Upper lobe of left lung (tissue), 6 donors: Measurements from ENCODE around the gene TRAPPC3. TPM values are rescaled to one million over a fixed set of nuclear protein-coding genes. Genes with fewer than 3 reads are reported as not detected.

Source experiments
- ATAC-seq, 2 donors: fragments of 200-7000 bp; cut with Tn5 transposase; one replicate each; pipeline ENCODE4 v1.9.1; 2022; ENCODE audit warnings: mild to moderate bottlenecking in 2 of 2, moderate library complexity in 2 of 2; ENCODE audit not compliant: low FRiP score in 2 of 2
- DNase-seq, 2 donors: peaks; one replicate each; pipeline ENCODE4 v3.0.0-alpha.2; 2019 to 2020
- H3K27ac ChIP-seq, 4 donors: fragments of 200-600 bp; sonication (generic); one replicate each; pipeline ENCODE4 v1.5.1; 2016 to 2019
- H3K27me3 ChIP-seq, 4 donors: fragments of 200-600 bp; sonication (generic); one replicate each; pipeline ENCODE4 v1.5.1; 2017 to 2019
- H3K36me3 ChIP-seq, 4 donors: fragments of 200-600 bp; sonication (generic); one replicate each; pipeline ENCODE4 v1.5.1; 2016 to 2019
- H3K4me1 ChIP-seq, 4 donors: fragments of 200-600 bp; sonication (generic); one replicate each; pipeline ENCODE4 v1.5.1; 2018 to 2019
- H3K4me3 ChIP-seq, 4 donors: fragments of 200-600 bp; sonication (generic); one replicate each; pipeline ENCODE4 v1.5.1; 2017 to 2019; ENCODE audit warnings: mild to moderate bottlenecking in 2 of 4, moderate library complexity in 1 of 4
- H3K9me3 ChIP-seq, 4 donors: fragments of 200-600 bp; sonication (generic); one replicate each; pipeline ENCODE4 v1.5.1; 2018 to 2019
- EP300 ChIP-seq, 4 donors: sonication (generic); formaldehyde crosslinking; IDR thresholded peaks; one replicate each; pipeline ENCODE4 v1.5.1; 2017; ENCODE audit warnings: antibody characterized with exemption in 4 of 4, control low read depth in 2 of 4
- POLR2A ChIP-seq, 4 donors: fragments of 450-650 bp; IDR thresholded peaks; one replicate each; pipeline ENCODE4 v1.5.1; 2016 to 2017; ENCODE audit warnings: antibody characterized with exemption in 4 of 4, mild to moderate bottlenecking in 2 of 4
- POLR2AphosphoS5 ChIP-seq, 2 donors: sonication (generic); formaldehyde crosslinking; IDR thresholded peaks; one replicate each; pipeline ENCODE4 v1.5.1; 2017; ENCODE audit warnings: antibody characterized with exemption in 2 of 2
- WGBS, 2 donors: methylation state at CpG; one replicate each; pipeline ENCODE4 v1.1.5; 2017 to 2018; 5-methylcytosine and 5-hydroxymethylcytosine counted together
- total RNA-seq, 6 donors: library from RNA; depleted of rRNA in 4 of 6; stranded (reverse); fragments of >200 nt in 4 of 6; gene quantifications; one replicate each; pipeline versions ENCODE4 v1.1.0 to v1.2.1, GENCODE V29; 2016 to 2021
- TF ChIP-seq, protein P1 (sequence below), 6 experiments: fragments of 450-650 bp in 4 of 6; fragments of 200-600 bp in 2 of 6; sonication (generic) in 2 of 6; IDR thresholded peaks; one replicate each; pipeline ENCODE4 v1.5.1; 2016 to 2019; ENCODE audit warnings: antibody characterized with exemption in 6 of 6
- donor health status: DM: no; HTN: no; CAD: no; lungs with moderate emphysema.
- donor health status: DM: no; HTN: yes; CAD: no; lungs with severe emphysema.

Gene TRAPPC3
- total RNA-seq, 6 donors from 2014 or later, result 65.8 to 120 (median 75.5) TPM

DNA sequence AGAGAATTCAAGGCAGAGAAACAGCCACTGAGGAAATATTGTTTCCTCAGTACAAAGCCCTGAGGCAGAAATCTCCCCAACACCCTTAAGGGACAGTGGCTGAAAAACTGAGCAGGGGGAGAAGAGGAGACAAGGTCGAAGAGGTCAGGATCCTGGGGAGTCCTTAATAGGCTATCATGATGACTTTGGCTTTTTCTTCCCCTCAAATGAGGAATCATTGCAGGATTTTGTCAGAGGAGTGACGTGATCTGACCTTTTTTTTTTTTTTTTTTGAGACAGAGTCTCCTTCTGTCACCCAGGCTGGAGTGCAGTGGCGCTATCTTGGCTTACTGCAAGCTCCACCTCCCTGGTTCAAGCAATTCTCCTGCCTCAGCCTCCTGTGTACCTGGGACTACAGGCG is 16.9 kb upstream of the TRAPPC3 start:
- no peak for TF ChIP-seq EP300 (IDR thresholded peaks at IDR 0.05)
- no peak for TF ChIP-seq POLR2AphosphoS5 (IDR thresholded peaks at IDR 0.05)
- no peak for TF ChIP-seq POLR2A (IDR thresholded peaks at IDR 0.05)
- TF ChIP-seq, protein P1, sequence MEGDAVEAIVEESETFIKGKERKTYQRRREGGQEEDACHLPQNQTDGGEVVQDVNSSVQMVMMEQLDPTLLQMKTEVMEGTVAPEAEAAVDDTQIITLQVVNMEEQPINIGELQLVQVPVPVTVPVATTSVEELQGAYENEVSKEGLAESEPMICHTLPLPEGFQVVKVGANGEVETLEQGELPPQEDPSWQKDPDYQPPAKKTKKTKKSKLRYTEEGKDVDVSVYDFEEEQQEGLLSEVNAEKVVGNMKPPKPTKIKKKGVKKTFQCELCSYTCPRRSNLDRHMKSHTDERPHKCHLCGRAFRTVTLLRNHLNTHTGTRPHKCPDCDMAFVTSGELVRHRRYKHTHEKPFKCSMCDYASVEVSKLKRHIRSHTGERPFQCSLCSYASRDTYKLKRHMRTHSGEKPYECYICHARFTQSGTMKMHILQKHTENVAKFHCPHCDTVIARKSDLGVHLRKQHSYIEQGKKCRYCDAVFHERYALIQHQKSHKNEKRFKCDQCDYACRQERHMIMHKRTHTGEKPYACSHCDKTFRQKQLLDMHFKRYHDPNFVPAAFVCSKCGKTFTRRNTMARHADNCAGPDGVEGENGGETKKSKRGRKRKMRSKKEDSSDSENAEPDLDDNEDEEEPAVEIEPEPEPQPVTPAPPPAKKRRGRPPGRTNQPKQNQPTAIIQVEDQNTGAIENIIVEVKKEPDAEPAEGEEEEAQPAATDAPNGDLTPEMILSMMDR (IDR thresholded peaks at IDR 0.05), result no peak
- ATAC-seq (no peak), DNase-seq (no peak)
- Histone ChIP-seq H3K27ac (peak overlapping the region in 1 of 4 donors; percentile 49), H3K4me3 (no peak overlapping the region), H3K36me3 (peaks cover 2 to 37% (median 13%) of the 10 kb centered on the region in 4 donors), H3K27me3 (no peaks in the 10 kb centered on the region), H3K9me3 (no peaks in the 10 kb centered on the region), H3K4me1 (peaks cover 34 to 76% (median 50%) of the 10 kb centered on the region in 4 donors)
- WGBS, 2 donors, result 64 to 66% methylated on average over 4 of the region's 4 CpGs

DNA sequence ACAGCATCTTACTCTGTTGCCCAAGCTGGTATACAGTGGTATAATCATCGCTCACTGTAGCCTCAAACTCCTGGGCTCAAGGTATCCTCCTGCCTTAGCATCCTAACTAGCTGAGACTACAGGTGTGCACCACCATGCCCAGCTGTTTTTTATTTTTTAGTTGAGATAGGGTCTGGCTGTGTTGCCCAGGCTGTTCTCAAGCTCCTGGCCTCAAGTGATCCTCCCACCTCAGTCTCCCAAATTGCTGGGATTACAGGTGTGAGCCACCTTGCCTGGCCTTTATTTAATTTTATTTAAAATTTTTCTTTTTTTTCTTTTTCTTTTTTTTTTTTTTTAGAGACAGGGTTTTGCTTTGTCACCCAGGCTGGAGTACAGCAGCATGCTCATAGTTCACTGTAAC is 15.9 kb upstream of the TRAPPC3 start:
- Histone ChIP-seq H3K4me1 (peaks cover 44 to 86% (median 58%) of the 10 kb centered on the region in 4 donors), H3K9me3 (no peaks in the 10 kb centered on the region), H3K27ac (peak overlapping the region in 1 of 4 donors; percentile 19), H3K27me3 (no peaks in the 10 kb centered on the region), H3K36me3 (peaks cover 0 to 28% (median 8%) of the 10 kb centered on the region in 4 donors), H3K4me3 (no peak overlapping the region)
- 92 to 100% methylated on average over 1 of the region's 1 CpG for WGBS, 2 donors
- no peak for ATAC-seq
- DNase-seq, result no peak
- no peak for TF ChIP-seq POLR2A (IDR thresholded peaks at IDR 0.05)
- TF ChIP-seq POLR2AphosphoS5 (IDR thresholded peaks at IDR 0.05), result no peak
- TF ChIP-seq EP300 (IDR thresholded peaks at IDR 0.05), result no peak
- TF ChIP-seq, protein P1 (IDR thresholded peaks at IDR 0.05), result no peak

DNA sequence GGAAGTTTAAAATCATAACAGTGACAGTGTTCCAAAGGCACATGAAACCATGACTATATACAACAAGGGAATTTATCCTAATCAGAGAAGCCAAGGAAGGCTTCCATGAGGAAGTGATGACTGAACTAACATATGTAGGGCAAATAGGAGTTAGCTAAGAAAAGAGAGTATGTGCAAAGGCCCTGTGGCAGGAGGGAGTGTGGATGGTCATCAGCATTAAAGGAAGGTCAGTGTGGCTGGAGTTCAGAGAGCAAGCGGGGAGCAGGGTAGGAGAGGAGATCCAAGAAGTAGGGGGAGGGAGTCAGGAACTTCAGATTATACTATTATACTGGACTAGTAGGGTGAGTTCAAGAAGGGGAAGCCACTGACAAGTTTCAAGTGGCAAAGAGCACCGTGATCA is 15.1 kb upstream of the TRAPPC3 start:
- 83% methylated on average over 2 of the region's 2 CpGs for WGBS, 2 donors
- no peak for ATAC-seq
- TF ChIP-seq POLR2AphosphoS5 (IDR thresholded peaks at IDR 0.05) (no peak), POLR2A (IDR thresholded peaks at IDR 0.05) (no peak), EP300 (IDR thresholded peaks at IDR 0.05) (no peak)
- TF ChIP-seq, protein P1 (IDR thresholded peaks at IDR 0.05), result no peak

DNA sequence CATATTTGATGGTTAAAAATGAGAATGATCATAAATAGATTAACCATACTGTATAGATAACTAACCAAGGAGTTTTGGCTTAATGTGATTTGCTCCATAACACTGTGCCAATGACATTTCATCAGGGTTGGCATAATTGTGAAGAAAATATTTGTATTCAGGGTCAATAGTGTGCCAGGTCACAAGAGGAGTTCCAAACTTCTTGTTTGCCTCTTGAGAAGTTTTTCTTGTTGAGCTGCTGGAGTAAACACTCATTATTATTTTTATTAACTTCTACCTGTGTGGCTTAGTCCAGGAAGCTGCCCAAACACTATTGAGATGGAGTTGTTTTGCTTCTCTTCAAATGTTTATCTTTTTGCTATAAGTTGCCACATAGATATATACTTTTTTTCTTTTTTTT is 14.1 kb upstream of the TRAPPC3 start:
- Histone ChIP-seq H3K9me3 (no peaks in the 10 kb centered on the region), H3K36me3 (peaks cover 0 to 19% (median 8%) of the 10 kb centered on the region in 4 donors), H3K4me3 (no peak overlapping the region), H3K27me3 (no peaks in the 10 kb centered on the region), H3K4me1 (peaks cover 60 to 93% (median 71%) of the 10 kb centered on the region in 4 donors), H3K27ac (peak overlapping the region; percentile 86 to 100 (median 100))
- TF ChIP-seq, protein P1 (IDR thresholded peaks at IDR 0.05), result no peak
- TF ChIP-seq POLR2AphosphoS5 (IDR thresholded peaks at IDR 0.05) (no peak), POLR2A (IDR thresholded peaks at IDR 0.05) (no peak), EP300 (IDR thresholded peaks at IDR 0.05) (no peak)
- DNase-seq, result no peak
- no peak for ATAC-seq

More for the DNA sequence above, 15.1 kb upstream of the TRAPPC3 start:
- Histone ChIP-seq H3K27me3 (no peaks in the 10 kb centered on the region), H3K27ac (peak overlapping the region; percentile 53 to 100 (median 70)), H3K4me1 (peaks cover 52 to 91% (median 64%) of the 10 kb centered on the region in 4 donors), H3K4me3 (no peak overlapping the region), H3K36me3 (peaks cover 0 to 20% (median 8%) of the 10 kb centered on the region in 4 donors), H3K9me3 (no peaks in the 10 kb centered on the region)
- DNase-seq, result no peak

DNA sequence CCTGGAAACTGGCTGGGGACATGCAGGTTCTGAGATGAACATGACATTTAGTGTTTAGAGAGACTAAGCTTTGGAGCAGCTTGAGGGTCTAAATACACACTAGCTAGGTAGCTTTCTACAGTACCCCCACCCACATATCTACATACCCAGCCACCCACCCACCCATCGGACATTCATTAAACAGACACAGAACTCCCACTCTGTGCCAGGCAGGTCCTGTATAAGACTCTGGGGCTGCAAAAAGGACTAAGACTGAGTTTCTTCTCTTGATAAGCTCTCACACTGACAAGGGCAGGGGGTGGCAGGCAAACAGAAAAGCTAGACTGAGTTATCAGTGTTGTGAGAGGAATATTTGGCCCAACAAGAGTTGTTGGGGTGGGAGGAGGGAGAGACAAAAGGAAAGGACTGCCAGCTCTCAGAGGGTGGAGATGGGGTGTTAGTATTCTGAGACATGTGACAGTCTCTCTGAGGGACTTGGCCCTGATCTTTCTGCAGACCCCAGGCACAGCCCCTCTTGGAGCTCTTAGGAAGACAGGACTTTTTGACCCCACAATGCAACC is 13.5 kb upstream of the TRAPPC3 start:
- Histone ChIP-seq H3K9me3 (no peaks in the 10 kb centered on the region), H3K36me3 (peaks cover 0 to 13% (median 6%) of the 10 kb centered on the region in 4 donors), H3K4me1 (peaks cover 64 to 93% (median 76%) of the 10 kb centered on the region in 4 donors), H3K27me3 (no peaks in the 10 kb centered on the region), H3K4me3 (no peak overlapping the region), H3K27ac (peak overlapping the region; percentile 86 to 100 (median 100))
- TF ChIP-seq EP300 (IDR thresholded peaks at IDR 0.05) (no peak), POLR2A (IDR thresholded peaks at IDR 0.05) (no peak), POLR2AphosphoS5 (IDR thresholded peaks at IDR 0.05) (no peak)
- TF ChIP-seq, protein P1 (IDR thresholded peaks at IDR 0.05), result no peak
- ATAC-seq (no peak), DNase-seq (no peak)
- 55 to 64% methylated on average over 1 of the region's 1 CpG for WGBS, 2 donors
